VCaP (cell line): Measurements from ENCODE around the gene C2CD2L.

Experiments
- H3K27ac ChIP-seq: fragments of 450-650 bp; 2 replicates; pipeline ENCODE4 v1.5.1; 2017
- TF ChIP-seq, protein P1 (sequence below): fragments of 450-650 bp; conservative IDR thresholded peaks from 2 replicates; pipeline ENCODE4 v1.5.1; 2017; ENCODE audit warnings: mild to moderate bottlenecking, moderate library complexity

Gene C2CD2L

DNA sequence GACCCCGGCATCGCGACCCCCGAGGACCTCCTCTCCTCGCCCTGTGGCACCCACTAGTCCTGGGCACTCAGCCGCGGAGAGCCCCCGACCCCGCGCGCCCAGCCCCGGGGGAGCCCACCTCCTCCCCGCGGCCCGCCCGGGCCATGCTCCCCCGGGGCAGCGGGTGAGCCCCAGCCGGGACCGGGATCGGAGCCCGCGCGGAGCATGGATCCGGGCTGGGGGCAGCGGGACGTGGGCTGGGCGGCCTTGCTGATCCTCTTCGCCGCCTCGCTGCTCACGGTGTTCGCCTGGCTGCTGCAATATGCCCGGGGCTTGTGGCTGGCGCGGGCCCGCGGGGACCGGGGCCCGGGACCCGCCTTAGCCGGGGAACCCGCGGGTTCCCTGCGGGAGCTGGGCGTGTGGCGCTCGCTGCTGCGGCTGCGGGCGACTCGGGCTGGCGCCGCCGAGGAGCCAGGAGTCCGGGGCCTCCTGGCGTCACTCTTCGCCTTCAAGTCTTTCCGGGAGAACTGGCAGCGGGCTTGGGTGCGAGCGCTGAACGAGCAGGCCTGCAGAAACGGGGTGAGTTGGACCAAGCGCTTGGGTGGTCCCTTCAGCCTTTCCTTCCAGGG, 498 bp downstream of the C2CD2L start:
- TF ChIP-seq, protein P1, sequence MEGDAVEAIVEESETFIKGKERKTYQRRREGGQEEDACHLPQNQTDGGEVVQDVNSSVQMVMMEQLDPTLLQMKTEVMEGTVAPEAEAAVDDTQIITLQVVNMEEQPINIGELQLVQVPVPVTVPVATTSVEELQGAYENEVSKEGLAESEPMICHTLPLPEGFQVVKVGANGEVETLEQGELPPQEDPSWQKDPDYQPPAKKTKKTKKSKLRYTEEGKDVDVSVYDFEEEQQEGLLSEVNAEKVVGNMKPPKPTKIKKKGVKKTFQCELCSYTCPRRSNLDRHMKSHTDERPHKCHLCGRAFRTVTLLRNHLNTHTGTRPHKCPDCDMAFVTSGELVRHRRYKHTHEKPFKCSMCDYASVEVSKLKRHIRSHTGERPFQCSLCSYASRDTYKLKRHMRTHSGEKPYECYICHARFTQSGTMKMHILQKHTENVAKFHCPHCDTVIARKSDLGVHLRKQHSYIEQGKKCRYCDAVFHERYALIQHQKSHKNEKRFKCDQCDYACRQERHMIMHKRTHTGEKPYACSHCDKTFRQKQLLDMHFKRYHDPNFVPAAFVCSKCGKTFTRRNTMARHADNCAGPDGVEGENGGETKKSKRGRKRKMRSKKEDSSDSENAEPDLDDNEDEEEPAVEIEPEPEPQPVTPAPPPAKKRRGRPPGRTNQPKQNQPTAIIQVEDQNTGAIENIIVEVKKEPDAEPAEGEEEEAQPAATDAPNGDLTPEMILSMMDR, result no peak
- H3K27ac ChIP-seq, result peak overlapping the region; percentile 88

DNA sequence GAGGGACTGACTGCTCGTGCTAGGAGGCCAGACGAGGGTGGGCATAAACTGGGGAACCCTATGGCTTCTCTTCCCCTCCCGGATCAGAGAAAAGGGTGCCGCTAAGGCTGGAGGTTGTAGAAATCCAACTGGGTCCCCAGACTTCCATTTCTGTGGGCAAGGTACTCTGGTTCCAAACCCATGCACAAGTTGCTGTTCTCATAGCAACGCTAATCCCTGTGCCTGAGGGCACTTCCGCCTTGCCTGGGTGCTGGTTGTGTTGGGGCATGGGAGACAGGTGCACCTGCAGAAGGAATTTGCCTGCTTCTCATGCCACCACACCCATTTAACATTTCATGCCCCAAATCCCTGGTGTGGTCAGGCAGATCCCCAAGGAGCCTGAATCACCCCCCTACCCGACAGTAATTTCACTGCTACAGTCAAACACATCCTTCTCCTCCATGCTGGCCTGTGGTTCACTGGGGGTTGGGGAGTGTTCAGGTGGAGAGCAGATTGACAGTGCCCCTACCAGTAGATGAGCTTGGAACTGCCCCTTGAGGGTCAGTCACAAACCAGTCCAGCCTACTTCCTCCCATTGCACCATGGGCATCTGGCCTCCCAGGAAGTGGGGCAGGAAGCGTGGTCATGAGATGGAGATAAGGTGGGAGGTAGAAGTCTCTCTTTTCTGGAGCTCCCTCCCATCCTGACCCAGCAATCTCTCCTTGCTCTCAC, 1.2 kb downstream of the C2CD2L start:
- H3K27ac ChIP-seq, result peak overlapping the region; percentile 88
- TF ChIP-seq, protein P1, result no peak

DNA sequence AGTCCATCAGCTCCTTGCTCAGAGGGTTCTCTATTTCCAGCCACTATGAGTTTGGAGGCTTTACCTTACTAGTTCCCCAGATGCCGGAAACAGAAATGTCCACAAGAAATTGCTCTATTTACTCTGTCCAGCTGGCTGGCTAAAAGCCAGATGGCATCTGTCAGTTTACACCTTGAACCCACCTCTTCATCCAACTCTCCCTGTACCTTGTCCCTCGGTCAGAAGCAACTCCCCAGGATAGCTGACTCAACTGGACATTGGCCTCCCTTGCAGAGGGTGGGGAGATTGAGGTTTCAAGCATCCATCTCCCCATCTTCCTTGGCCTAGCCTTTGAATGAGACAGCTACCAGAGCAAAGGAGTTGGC, 1.7 kb downstream of the C2CD2L start:
- TF ChIP-seq, protein P1, result no peak
- H3K27ac ChIP-seq, result peak overlapping the region; percentile 88

DNA sequence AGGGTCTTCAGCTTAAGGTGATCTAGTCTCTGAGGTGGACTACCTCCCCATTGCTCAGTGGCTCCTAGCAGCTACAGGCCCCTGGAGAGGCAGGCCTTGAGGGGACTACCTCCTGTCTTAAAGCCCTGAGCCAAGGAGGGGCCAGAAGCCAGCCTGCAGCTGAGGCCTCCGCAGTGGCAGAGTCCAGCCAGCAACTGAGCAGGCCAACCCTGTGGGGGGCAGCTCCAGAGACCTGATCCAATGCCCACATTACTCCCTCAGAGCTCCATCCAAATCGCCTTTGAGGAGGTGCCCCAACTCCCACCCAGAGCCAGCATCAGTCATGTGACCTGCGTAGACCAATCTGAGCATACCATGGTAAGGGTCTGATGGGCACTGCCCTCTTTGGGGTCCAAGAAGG, 2.7 kb downstream of the C2CD2L start:
- peak overlapping the region; percentile 88; the same call in 1 of the 2 replicates for H3K27ac ChIP-seq

DNA sequence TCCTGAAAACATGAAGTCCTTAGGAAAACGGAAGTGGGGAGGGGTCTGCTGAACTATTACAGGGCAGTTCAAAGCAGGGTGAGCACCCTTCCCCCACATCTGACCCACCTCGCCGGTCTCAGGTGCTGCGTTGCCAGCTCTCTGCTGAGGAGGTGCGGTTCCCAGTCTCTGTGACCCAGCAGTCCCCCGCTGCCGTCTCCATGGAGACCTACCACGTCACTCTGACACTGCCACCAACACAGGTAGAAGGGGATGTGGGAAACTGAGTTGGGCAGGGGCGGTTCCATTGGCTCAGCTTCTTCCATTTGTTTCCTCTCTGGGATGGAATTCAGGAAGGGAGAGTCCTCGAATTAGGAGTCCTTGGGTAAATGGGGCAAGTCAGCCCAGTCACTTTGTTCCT, 3.3 kb downstream of the C2CD2L start:
- TF ChIP-seq, protein P1, result no peak
- no peak overlapping the region for H3K27ac ChIP-seq

More for the DNA sequence above, 2.7 kb downstream of the C2CD2L start:
- TF ChIP-seq, protein P1, result no peak

DNA sequence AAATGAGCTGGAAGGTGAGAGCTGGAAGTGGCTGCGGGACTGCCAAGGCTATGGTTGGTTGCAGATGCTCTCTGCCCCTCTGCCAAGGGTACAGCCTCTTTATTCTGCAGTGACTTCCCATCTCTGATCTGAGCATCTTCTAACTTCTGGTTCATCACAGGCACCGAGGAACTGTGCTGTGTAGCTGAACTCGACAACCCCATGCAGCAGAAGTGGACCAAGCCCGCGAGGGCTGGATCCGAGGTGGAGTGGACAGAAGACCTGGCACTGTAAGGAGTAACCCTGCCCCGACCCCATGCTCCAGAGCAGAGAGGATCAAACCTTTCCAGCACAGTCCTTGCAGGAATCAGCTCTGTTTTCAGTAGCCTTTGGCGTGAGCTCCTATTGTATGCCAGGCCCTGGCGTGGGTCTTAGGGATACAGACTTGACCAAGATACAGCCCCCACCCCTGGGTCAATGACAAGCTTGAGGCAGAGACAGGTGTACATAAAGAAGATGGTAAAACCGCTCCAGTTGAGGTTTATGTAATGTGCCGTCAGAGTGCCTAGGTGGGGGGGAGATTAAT, 4.3 kb downstream of the C2CD2L start:
- TF ChIP-seq, protein P1, result no peak
- H3K27ac ChIP-seq, result no peak overlapping the region

DNA sequence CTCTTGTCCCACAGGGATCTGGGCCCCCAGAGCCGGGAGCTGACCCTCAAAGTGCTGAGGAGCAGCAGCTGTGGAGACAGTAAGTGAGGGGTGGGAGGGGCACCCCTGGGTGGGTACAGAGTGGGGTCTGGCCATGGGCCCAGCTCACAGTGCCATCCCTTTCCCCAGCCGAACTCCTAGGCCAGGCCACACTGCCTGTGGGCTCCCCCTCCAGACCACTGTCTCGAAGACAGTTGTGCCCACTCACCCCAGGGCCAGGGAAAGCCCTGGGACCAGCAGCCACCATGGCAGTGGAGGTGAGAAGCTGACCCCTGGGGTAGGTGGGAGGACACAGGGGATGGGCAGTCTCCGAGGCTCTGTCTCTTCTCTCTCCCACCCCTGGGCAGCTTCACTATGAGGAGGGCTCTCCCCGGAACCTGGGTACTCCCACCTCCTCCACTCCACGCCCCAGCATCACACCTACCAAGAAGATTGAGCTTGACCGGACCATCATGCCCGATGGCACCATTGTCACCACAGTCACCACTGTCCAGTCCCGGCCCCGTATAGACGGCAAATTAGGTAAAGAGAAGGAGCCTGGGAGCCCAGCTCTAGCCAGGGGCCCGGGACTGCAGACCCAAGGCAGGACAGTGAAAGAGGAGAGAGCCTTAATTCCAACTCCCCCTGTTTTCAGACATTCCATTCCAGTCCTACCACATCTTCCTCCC, 5.3 kb downstream of the C2CD2L start:
- no peak overlapping the region for H3K27ac ChIP-seq
- TF ChIP-seq, protein P1, result no peak
